ENCODE results near the gene CHCHD6. TPM values are rescaled to one million over a fixed set of nuclear protein-coding genes. Genes with fewer than 3 reads are reported as not detected.

CHCHD6 gene
- total RNA-seq, 3 donors from 2014 or later = 5.9 to 9.8 (median 6.5) TPM

- DNase-seq (no peak), ATAC-seq (no peak)
- H3K4me1 ChIP-seq (ENCODE audit: low read depth) = peaks cover 7% of the 10 kb centered on the region
- no peaks in the 10 kb centered on the region for H3K36me3 ChIP-seq (ENCODE audit: low read depth)
- no peaks in the 10 kb centered on the region for H3K9me3 ChIP-seq
- TF ChIP-seq CTCF (IDR thresholded peaks at IDR 0.05) = no peak
- H3K4me3 ChIP-seq = no peak overlapping the region
- intact Hi-C loops (cut with DNase I, micrococcal nuclease) = no loop called here
Observed at GRCh38 chr3:126987129-126987528, 283.1 kb downstream of the CHCHD6 start.

GRCh38 chr3:126987596-126987995 is 283.6 kb downstream of the CHCHD6 start:
- intact Hi-C loops (cut with DNase I, micrococcal nuclease) = no loop called here
- DNase-seq = no peak
- Histone ChIP-seq H3K4me1 (ENCODE audit: low read depth) (peaks cover 7% of the 10 kb centered on the region), H3K9me3 (no peaks in the 10 kb centered on the region), H3K4me3 (no peak overlapping the region), H3K36me3 (ENCODE audit: low read depth) (no peaks in the 10 kb centered on the region)
- no peak for ATAC-seq
- TF ChIP-seq CTCF (IDR thresholded peaks at IDR 0.05) = no peak

- peaks cover 7% of the 10 kb centered on the region for H3K4me1 ChIP-seq (ENCODE audit: low read depth)
- no peak overlapping the region for H3K4me3 ChIP-seq
- no peaks in the 10 kb centered on the region for H3K36me3 ChIP-seq (ENCODE audit: low read depth)
- intact Hi-C loops (cut with DNase I, micrococcal nuclease) = no loop called here
- DNase-seq = no peak
- H3K9me3 ChIP-seq = no peaks in the 10 kb centered on the region
- no peak for ATAC-seq
- TF ChIP-seq CTCF (IDR thresholded peaks at IDR 0.05) = no peak
Observed at GRCh38 chr3:126988451-126989021, 284.5 kb downstream of the CHCHD6 start.

GRCh38 chr3:126989316-126990023 is 285.4 kb downstream of the CHCHD6 start:
- ATAC-seq = no peak

GRCh38 chr3:126990024-126990700 is 286.1 kb downstream of the CHCHD6 start:
- Histone ChIP-seq H3K36me3 (ENCODE audit: low read depth) (no peaks in the 10 kb centered on the region), H3K4me1 (ENCODE audit: low read depth) (no peaks in the 10 kb centered on the region), H3K4me3 (no peak overlapping the region), H3K9me3 (no peaks in the 10 kb centered on the region)
- ATAC-seq (no peak), DNase-seq (no peak)
- intact Hi-C loops (cut with DNase I, micrococcal nuclease) = loop anchor here in 1 of 2 donors (10.0 kb wide), 1 partner anchor 235 kb away; no protein-coding TSS in a partner anchor
- TF ChIP-seq CTCF (IDR thresholded peaks at IDR 0.05) = no peak

More at GRCh38 chr3:126989316-126990023, 285.4 kb downstream of the CHCHD6 start:
- H3K4me1 ChIP-seq (ENCODE audit: low read depth) = no peaks in the 10 kb centered on the region
- H3K36me3 ChIP-seq (ENCODE audit: low read depth) = no peaks in the 10 kb centered on the region
- TF ChIP-seq CTCF (IDR thresholded peaks at IDR 0.05) = no peak
- H3K4me3 ChIP-seq = no peak overlapping the region
- H3K9me3 ChIP-seq = no peaks in the 10 kb centered on the region
- intact Hi-C loops (cut with DNase I, micrococcal nuclease) = loop anchor here in 1 of 2 donors (10.0 kb wide), 1 partner anchor 235 kb away; no protein-coding TSS in a partner anchor
- no peak for DNase-seq
